Measurements from ENCODE around the gene PCDHGC3.
A peak's percentile ranks its signal among the peaks of the same experiment; 100 is the strongest.

The PCDHGC3 gene

DNA sequence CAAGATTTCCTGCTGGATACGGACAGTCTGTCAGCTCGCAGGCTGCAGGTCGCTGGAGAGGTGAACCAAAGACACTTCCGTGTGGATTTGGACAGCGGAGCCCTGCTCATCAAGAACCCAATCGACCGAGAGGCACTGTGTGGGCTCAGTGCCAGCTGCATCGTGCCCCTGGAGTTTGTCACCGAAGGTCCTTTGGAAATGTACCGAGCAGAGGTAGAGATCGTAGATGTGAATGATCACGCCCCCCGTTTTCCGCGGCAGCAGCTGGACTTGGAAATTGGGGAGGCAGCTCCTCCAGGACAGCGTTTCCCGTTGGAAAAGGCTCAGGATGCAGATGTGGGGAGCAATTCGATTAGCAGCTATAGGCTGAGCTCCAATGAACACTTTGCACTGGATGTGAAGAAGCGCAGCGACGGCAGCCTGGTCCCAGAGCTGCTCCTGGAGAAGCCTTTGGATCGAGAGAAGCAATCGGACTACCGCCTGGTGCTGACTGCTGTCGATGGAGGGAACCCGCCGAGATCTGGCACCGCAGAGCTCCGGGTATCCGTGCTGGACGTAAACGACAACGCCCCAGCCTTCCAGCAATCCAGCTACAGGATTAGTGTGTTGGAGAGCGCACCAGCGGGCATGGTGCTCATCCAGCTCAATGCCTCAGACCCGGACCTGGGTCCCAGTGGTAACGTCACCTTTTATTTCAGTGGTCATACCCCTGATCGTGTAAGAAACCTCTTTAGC lies 9.7 kb downstream of the PCDHGC3 start:
- DNase-seq: no peak

DNA sequence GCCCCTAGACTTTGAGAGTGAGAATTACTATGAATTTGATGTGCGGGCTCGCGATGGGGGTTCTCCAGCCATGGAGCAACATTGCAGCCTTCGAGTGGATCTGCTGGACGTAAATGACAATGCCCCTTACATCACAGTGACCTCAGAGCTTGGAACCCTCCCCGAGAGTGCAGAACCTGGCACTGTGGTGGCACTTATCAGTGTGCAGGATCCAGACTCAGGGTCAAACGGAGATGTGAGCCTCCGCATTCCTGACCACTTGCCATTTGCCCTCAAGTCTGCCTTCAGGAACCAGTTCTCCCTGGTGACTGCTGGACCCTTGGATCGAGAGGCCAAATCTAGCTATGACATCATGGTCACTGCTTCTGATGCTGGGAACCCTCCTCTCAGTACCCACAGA lies 10.3 kb downstream of the PCDHGC3 start:
- DNase-seq: no peak

DNA sequence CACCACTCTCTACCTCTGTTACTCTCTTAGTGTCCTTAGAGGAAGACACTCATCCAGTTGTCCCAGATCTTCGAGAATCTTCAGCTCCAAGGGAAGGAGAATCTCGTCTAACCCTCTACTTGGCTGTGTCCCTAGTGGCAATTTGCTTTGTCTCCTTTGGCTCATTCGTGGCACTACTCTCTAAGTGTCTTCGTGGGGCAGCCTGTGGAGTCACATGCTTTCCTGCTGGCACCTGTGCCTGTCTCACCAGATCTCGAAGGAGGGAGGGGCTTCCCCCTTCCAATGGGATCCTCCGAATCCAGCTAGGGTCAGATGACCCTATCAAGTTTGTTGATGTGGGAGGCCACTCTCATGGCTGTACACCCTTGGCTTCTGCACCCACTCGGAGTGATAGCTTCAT lies 11.4 kb downstream of the PCDHGC3 start:
- DNase-seq: no peak

DNA sequence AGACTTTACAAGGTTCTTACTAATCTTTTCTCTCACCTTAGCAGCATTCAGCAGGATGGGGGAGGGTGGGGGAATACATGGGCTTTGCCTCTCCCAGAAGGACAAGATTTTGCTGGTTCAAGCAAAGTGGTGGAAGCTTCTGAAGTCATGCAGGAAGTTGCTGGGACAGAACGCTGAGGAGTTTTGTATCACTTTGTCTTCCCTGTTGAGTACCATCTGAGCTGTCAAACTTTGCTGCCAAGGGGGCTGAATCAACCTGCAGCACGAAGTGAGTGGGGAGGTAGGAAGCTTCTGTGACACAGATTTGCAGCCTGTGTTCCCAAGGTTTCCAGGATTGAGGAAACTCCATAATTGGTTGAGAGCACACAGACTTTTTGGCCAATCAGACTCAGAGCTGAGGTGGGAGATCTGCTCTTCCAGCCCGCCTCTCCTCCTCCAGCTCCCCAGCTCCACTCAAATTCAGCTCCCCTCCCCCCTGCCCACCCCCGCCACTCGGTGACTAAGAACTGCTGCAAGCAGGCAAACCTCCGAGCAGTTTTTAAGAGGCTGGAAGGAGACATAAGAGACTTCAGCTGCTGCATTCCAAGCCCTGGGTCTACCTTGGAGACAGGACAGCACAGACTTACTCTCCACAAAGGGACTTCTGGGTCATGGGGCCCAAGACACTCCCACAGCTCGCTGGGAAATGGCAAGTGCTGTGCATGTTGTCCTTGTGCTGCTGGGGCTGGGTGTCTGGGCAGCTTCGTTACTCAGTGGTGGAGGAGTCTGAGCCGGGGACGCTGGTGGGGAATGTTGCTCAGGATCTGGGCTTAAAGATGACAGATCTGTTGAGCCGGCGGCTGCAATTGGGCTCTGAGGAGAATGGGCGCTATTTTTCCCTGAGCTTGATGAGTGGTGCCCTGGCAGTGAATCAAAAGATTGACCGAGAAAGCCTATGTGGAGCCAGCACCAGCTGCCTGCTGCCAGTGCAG lies 13.1 kb downstream of the PCDHGC3 start, which contains the start of gene PCDHGC5:
Gene PCDHGC5, plus strand, starts transcription at position 491 of the 971 bp plus-strand sequence. Its CDS starts 160 bp downstream, at position 651.
- no peak for DNase-seq

DNA sequence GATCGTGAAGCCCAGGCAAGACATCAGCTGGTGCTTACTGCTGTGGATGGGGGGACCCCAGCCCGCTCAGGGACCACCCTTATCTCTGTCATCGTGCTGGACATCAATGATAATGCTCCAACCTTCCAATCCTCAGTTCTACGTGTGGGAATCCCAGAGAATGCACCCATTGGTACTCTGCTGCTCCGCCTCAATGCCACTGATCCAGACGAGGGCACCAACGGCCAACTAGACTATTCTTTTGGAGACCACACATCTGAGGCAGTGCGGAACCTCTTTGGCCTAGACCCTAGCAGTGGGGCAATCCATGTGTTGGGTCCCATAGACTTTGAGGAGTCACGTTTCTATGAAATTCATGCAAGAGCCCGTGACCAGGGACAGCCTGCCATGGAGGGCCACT lies 14.1 kb downstream of the PCDHGC3 start:
- DNase-seq: no peak

DNA sequence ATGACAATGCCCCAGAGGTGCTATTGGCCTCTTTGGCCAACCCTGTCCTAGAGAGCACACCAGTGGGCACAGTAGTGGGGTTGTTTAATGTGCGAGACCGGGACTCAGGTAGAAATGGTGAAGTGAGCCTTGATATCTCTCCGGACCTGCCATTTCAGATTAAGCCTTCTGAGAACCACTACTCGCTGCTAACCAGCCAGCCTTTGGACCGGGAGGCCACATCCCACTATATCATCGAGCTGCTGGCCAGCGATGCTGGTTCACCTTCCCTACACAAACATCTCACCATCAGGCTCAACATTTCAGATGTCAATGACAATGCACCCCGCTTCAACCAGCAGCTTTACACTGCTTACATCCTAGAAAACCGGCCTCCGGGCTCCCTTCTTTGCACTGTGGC lies 14.5 kb downstream of the PCDHGC3 start:
- DNase-seq: no peak

DNA sequence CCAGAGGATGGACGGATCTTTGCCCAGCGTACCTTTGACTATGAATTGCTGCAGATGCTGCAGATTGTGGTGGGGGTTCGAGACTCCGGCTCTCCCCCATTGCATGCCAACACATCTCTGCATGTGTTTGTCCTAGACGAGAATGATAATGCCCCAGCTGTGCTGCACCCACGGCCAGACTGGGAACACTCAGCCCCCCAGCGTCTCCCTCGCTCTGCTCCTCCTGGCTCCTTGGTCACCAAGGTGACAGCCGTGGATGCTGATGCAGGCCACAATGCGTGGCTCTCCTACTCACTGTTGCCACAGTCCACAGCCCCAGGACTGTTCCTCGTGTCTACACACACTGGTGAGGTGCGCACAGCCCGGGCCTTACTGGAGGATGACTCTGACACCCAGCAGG lies 15.0 kb downstream of the PCDHGC3 start:
- DNase-seq: no peak

DNA sequence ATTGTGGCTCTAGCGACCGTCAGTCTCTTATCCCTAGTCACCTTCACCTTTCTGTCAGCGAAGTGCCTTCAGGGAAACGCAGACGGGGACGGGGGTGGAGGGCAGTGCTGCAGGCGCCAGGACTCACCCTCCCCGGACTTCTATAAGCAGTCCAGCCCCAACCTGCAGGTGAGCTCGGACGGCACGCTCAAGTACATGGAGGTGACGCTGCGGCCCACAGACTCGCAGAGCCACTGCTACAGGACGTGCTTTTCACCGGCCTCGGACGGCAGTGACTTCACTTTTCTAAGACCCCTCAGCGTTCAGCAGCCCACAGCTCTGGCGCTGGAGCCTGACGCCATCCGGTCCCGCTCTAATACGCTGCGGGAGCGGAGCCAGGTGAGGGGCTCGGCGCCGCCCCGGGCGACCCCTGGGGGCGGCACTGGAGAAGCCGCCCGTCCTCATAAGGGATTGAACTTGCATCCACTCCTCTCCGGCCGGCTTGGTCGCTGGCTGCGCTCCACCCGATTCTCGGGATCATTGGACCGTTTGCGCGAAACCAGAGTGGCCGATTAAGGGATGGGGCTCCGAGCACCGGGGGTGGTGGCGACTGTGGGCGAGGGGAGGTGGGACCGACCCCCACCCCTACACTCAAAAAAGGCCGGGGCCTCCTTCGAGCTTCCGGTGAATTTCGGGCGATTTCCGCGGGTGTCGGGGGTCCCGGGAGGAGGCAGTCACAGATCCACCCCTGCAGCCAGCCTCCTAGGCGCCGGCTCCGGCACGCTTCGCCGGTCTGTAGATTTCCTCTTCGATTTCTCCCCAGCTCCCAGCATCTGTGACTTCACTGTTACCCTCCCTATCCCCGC lies 15.8 kb downstream of the PCDHGC3 start:
- no peak for DNase-seq

DNA sequence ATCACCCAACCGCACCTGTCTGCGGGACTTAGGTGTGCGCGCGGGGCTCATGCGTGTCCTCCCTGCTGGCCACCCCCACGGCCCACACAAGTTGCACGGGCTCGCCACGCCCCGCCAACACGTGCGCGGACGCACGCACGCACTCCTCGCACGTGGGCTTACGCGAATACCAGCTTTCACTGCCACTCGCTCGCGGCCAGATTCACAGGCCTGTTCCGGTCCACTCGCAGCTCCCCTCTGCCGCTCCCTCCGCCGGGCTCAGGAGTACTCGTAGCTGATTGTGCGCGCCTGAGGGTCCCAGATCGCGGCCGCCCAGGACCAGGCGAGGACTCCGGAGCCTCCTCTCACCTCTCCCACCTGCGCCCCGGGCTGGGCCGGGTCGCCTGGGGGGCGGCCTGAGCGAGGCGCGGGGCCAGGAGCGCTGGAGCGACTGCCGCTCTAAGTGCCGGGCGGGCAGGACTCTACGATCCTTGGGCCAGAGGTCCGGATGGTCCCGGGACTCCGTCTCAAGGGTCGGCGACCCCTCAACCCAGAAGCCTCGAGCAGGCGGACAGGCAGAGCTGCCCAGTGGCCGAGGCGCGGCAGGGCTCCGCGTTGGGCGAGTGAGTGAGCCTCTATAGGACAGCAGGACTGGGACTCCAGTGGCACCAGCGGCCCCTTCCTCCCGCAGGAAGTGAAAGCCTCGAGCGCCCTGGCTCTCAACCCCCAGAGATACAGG lies 16.6 kb downstream of the PCDHGC3 start:
- DNase-seq: peak in 1 of 2 donors; percentile 7

DNA sequence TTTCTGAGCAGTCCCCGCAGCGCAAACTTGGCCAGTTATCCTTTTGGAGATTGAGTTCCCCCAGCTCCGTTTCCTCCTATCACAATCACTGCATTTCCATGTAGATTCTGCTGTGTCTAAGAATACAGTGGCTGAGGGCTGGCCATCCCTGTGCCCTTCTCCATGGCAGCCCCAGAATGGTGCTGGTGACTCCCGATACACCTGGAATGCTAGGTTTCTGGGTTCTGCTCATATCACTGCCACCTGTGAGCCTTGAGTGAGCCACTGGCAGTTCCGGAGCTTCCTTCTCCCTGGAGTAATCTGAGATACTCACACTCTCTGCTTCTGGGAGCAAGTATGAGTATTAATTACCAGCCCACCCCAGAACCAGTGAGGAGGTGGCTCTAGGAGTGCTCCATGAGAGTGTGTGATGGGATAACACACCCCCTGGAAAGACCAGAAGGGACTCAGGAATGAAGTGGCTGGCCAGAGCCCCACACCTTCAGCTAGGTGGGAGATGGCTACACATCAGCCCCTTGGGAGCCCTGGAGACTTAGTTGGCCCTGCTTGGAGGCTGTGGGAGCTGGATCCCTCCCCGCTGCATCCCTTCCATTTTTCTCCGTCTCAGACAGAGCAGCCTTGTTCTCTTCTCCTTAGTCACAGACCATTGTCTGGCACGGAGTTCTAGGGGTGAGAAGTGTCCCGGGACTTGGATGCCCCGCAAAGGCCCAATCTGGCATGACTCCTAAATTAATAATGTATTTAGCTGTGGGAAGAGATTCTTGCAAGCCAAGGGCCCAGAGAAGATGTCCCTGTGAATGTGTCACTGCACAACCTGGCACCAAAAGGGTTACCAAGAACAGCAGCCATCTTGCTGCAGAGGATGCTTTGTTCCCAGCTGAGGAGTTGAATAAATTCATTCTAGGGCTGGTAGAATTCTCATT lies 18.0 kb downstream of the PCDHGC3 start:
- no peak for DNase-seq

DNA sequence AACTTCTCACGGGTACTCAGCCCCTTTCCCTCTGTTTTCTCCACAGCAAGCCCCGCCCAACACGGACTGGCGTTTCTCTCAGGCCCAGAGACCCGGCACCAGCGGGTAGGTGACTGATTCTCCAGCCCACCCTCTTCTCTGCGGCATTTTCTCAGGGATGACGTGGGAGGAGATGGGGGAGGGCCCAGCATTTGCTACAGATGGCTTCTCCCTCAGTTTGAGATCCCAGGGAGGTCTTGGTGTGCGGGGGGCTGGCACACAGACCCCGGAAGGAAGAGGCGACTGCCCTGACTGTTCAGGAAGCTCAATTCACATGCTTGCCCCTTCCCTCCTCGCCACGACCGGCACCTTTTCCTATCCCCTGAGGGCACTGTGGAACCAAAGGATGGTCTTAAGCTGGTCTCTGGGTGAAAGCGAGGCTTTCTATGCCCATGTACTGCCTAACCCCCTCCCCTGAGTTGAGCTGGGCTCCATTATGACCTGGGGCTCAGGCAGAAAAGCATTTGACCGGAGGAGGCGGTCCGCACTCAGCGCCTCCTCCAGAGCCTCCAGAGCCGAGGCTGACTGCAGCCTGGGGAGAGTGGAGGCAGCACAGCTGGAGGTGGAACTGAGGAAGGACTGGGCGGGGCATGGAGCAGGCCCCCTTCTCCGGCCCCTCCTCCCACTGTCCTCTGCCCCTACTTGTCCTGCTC lies 19.1 kb downstream of the PCDHGC3 start:
- no peak for DNase-seq

DNA sequence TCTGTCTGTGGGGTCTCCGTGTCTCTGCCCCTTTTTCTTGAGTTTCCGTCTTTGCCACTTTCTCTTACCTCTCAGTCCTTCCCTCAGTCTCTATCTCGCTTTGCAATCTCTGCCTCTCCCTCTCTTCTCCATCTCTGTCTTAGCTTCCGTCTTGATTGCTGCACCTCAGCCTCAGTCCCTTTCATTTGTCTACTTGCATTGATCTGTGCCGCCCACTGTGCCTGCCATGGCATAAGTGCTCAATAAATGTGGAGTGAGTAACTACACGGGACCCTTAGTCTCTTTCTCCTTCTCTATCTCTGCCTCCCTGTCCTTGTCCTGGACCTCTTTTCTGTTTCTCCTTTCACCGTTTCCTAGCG lies 19.7 kb downstream of the PCDHGC3 start:
- DNase-seq: no peak

DNA sequence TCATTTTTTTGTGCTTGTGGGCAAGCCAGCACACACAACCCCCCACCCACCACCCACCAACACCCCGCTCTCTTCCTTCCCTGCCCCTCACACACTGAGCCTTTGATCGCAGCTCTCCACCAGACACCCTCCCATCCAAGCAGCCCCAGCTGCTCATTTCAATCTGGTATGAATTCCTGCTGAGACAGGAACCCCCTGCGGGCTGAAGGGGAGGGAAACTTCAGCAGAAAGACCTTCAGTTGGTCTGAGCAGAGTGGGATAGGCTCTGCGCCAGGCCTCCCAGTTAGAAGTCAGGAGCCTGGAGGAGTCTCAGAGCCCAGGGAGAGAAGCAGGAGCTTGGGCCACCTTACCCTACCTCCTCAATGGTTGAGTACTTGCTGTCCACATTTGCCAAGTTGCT lies 20.3 kb downstream of the PCDHGC3 start:
- DNase-seq: no peak

DNA sequence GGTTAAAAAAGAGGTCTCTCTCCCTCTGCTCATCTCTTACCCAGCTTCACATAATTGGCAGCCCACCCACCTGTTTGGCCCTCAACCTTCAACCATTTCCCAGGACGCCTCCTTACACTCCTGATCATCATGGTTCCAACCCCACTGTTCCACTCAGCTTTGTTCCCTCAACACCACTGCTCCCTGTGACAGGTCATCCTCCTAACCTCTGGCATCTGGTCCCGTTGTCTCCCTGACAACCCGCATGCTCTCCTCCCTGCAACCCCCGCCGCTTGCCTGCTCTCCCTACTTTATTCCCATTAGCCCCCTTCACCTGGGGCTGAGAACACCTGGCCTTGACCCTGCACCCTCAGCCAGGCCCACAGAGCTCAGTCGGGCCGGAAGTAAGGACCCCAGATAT lies 26.0 kb downstream of the PCDHGC3 start:
- no peak for DNase-seq

DNA sequence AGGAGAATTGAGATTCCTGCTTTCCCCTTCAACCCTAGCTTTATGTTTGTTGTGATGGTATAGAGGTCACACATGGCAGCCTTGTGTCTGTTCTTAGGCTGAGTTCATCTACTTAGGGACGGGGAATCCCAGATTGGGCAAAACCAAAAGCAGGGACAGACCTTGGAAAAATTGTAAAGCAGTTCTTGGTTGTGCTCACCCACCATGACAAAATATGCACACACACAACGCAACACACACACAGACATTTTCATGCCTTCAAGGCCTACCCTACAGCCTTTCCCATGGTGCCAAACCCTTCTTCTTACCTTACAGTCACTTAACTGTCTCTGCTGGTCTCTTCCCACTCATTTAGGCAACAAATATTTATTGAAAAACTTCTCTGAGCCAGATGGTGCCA lies 27.9 kb downstream of the PCDHGC3 start:
- DNase-seq: no peak

DNA sequence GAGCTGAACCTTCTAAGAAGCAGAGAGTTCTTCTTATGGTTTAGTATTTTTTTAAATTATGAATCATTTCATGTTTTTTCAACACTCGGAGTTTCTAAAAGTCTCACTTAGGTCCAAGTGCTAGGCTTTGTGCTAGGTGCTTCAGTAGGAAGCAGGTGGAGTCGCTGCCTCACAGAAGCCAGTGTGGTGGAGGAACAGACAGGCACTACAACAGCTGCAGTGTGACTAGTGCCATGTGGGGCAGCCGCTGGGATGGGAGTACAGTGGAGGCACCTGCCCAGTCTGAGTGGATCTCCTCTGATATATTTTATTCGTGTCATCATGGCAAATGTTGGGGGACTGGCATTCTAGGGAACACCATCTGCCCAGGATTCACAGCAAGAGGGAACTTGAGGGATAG lies 28.4 kb downstream of the PCDHGC3 start:
- no peak for DNase-seq

DNA sequence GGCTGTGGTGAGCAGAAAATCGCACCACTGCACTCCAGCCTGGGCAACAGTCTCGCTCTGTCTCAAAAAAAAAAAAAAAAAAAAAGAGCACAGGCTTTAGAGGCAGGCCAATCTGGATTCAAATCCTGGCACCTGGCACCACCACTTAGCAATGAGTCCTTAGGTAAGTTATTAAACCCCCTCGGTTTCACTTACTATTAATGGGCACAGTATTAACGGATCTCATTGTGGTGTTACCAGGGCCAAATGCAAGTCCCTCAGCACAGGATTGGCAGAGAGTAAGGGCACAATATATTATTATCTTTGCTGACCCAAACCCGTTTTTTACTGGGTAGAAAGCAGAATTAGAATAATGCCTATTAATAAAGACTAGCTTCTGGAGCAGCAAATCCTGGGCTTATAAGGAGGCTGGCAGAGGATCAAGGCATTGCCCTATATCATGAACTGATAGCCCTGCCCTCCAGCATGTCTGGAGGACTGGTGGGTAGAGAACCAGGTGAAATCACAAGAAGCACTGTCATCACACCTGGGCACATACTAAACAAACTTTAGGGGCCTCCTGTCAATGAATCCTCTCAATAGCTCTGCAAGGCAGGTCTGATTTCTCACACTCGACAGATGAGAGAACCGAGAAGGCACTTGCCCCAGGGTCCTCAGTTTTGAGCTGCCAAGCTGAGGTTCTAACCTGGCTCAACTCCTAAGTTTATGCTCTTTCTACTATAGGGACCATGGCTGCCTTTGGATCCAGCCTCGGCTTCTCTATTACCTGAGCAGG lies 30.8 kb downstream of the PCDHGC3 start:
- no peak for DNase-seq

DNA sequence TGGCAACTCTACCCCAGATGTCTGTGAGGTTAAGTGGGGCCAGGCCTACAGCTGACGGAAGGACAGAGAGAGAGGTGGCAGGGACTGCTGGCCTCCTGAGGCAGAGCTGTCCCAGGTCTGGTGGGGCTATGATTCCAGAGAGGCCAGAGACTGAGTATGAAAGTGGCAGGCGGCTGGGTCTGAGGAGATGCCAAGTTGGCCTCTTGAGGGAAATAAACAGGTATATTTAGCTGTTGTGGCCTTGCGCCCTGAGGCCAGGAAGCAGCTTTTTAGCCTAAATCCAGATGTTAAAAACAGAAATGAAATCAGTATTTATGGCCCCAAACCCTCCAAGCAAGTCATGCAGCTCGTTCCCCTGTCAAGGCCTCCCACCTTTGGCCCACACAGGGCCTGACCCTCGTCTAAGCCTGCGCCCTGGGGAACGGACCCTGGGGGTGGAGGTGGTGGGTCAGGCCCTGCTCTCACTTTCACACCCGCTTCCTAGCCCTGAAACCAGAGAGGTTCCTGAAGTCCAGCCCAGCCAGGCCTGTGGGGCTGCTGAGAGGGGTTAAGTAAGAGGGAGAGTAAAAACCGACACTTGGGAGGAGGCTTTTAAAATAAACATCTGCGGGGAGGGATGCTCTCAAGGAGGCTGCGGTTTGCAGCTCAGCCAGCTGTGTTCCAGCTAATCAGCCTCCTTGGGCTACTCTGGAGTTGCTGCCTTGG lies 31.8 kb downstream of the PCDHGC3 start:
- DNase-seq: no peak

DNA sequence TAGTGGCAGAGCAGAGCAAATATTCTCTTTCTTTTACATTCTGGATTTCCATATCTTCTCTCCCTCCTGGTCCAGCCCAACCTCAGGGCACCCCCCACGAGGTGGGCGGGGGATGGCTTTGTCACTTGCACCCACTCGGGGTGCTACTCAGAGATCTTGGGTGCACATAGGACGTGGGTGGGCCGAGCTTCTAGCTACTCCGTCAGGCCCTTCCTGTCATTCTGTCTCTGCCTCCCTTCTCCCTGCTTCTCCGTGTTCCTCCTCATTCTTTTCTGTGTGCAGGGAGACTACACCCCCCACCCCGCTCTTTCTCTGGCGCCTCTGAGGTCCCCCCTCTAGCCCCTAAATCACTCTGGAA lies 32.7 kb downstream of the PCDHGC3 start:
- no peak for DNase-seq
